SK-N-MC (cell line): ENCODE data around the gene GLMP.

Source experiments
- DNase-seq: peaks from one replicate; pipeline ENCODE4 v3.0.0-alpha.2; 2011; ENCODE audit warnings: low read depth, low spot score
- H3K27ac ChIP-seq: fragments of 200-600 bp; sonication (generic); 2 replicates; pipeline ENCODE4 v1.5.1; 2016; ENCODE audit warnings: mixed run types
- H3K36me3 ChIP-seq: fragments of 200-600 bp; sonication (generic); 2 replicates; pipeline ENCODE4 v1.6.1; 2017; ENCODE audit warnings: antibody characterized with exemption, low read length, mixed read lengths; ENCODE audit not compliant: insufficient read depth
- H3K4me3 ChIP-seq: fragments of 200-600 bp; sonication (generic); 2 replicates; pipeline ENCODE4 v1.5.1; 2016
- H3K9ac ChIP-seq: fragments of 200-600 bp; sonication (generic); 2 replicates; pipeline ENCODE4 v1.8.0; 2017; ENCODE audit warnings: mixed run types, mixed read lengths; ENCODE audit not compliant: insufficient read length
- H3K9me3 ChIP-seq: fragments of 200-600 bp; sonication (generic); 2 replicates; pipeline ENCODE4 v1.6.1; 2017; ENCODE audit warnings: low read depth, mild to moderate bottlenecking, antibody characterized with exemption, low read length, moderate library complexity, mixed read lengths
- EZH2 ChIP-seq: fragments of 200-600 bp; sonication (generic); IDR thresholded peaks from one replicate; pipeline ENCODE4 v1.6.1; 2017; ENCODE audit warnings: antibody characterized with exemption
- FOXP2 ChIP-seq: optimal IDR thresholded peaks from 2 replicates; pipeline ENCODE3; 2011; ENCODE audit warnings: mild to moderate bottlenecking, moderate library complexity; ENCODE audit not compliant: insufficient read depth; ENCODE audit errors: extremely low read length, control extremely low read depth
- POLR2AphosphoS5 ChIP-seq: IDR thresholded peaks from 2 replicates; pipeline ENCODE4 v1.6.1; 2012; ENCODE audit warnings: mild to moderate bottlenecking, low read depth, low read length, borderline replicate concordance

Gene GLMP

DNA sequence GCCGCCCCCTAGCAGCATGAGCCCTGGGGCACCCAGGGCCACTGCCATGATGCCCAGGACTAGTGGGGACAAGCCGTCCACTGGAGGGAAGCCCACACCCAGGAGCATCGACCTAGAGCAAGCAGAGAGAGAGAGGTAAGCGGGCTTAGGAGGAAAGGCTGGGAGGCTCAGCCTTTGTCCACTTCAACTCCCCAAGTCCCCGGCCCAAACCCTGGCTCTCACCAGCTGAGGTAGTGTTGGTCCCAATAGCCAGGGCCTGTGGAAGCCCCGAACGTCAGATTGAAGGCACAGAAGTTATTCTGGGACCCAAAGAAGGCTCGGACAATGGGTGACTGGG, 2.4 kb downstream of the GLMP start:
- no peak overlapping the region for H3K9ac ChIP-seq
- no peak for TF ChIP-seq POLR2AphosphoS5
- no peak for TF ChIP-seq EZH2
- TF ChIP-seq FOXP2, result no peak

DNA sequence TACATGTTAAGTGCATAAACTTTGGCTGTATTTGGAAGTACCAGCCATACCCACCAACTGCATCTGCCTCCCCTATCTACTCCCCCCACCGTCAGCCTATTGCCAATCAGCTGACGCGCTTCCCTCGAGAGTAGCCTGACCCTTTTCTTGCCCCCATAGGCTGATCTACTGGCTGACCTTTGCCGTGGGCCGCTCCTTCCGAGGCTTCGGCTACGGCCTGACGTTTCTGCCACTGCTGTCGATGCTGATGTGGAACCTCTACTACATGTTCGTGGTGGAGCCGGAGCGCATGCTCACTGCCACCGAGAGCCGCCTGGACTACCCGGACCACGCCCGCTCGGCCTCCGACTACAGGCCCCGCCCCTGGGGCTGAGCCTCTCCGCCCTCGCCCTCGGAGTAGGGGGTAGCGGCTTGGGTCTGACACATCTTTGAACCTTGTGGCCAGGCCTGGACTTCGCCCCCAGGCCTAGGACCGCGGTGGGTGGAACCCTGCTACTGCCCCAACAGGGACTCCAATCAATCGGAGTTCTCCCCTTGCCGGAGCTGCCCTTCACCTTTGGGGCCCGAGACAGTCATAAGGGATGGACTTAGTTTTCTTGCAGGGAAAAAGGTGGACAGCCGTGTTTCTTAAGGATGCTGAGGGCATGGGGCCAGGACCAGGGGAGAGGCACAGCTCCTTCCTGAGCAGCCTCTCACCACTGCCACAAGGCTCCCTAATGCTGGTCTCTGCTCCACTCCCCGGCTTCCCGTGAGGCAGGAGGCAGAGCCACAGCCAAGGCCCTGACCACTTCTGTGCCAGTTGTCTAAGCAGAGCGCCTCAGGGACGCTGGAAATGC, 4.0 kb downstream of the GLMP start:
- Histone ChIP-seq H3K4me3 (no peak overlapping the region), H3K9me3 (no peaks in the 10 kb centered on the region), H3K9ac (no peak overlapping the region), H3K36me3 (no peaks in the 10 kb centered on the region; the same call in 1 of the 2 replicates), H3K27ac (no peak overlapping the region)
- DNase-seq, result no peak
- no peak for TF ChIP-seq POLR2AphosphoS5
- TF ChIP-seq FOXP2, result no peak
- no peak for TF ChIP-seq EZH2

More for the DNA sequence above, 2.4 kb downstream of the GLMP start:
- DNase-seq, result no peak
- Histone ChIP-seq H3K9me3 (no peaks in the 10 kb centered on the region), H3K36me3 (no peaks in the 10 kb centered on the region; the same call in 1 of the 2 replicates), H3K27ac (no peak overlapping the region), H3K4me3 (no peak overlapping the region)

DNA sequence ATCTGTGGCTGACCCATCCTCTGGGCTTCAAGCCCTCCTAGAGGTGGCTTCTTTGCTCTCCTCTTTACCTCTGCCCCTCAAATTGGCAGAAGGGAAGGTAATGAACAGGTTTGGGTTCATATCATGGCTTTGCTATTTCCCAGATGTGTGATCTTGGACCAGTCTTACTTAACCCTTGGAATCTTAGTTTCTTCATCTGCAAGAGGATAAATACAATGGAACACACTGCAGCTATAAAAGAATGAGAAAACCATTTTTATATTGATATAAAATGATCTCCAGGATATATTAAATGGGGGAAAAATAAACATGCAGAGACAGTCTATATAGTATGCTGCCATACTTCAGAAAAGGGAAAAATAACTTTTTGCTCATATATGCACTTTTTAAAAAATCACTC, 5.6 kb downstream of the GLMP start:
- TF ChIP-seq POLR2AphosphoS5, result no peak
- TF ChIP-seq EZH2, result no peak
- no peak for TF ChIP-seq FOXP2
- no peaks in the 10 kb centered on the region for H3K9me3 ChIP-seq
- H3K4me3 ChIP-seq, result no peak overlapping the region
- DNase-seq, result no peak
- H3K27ac ChIP-seq, result peak overlapping the region; percentile 50
- no peak overlapping the region for H3K9ac ChIP-seq
- no peaks in the 10 kb centered on the region; the same call in 1 of the 2 replicates for H3K36me3 ChIP-seq

DNA sequence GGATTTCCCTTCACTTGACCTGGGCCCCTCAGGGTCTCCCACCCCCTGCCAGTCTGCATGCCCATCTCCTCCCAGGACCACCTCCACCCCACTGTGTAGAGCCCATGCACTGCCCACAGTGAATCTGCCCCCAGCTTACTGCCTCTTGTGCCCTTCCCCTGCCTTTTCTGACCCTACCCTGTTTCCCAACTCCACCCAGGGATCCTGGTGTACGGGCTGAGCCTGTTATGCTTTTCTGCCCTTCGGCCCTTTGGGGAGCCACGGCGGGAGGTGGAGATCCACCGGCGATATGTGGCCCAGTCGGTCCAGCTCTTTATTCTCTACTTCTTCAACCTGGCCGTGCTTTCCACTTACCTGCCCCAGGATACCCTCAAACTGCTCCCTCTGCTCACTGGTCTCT, 9.4 kb downstream of the GLMP start:
- Histone ChIP-seq H3K9ac (no peak overlapping the region), H3K27ac (no peak overlapping the region), H3K4me3 (no peak overlapping the region), H3K9me3 (no peaks in the 10 kb centered on the region), H3K36me3 (no peaks in the 10 kb centered on the region)
- no peak for DNase-seq
- no peak for TF ChIP-seq EZH2
- TF ChIP-seq FOXP2, result no peak
- TF ChIP-seq POLR2AphosphoS5, result no peak

DNA sequence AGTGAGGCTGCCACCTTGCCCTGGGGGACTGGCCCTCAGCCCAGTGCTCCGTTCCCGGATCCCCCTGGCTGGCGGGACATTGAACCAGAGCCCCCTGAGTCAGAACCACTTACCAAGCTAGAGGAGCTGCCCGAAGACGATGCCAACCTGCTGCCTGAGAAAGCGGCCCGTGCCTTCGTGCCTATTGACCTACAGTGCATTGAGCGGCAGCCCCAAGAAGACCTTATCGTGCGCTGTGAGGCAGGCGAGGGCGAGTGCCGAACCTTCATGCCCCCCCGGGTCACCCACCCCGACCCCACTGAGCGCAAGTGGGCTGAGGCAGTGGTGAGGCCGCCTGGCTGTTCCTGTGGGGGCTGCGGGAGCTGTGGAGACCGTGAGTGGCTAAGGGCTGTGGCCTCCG, 10.0 kb downstream of the GLMP start:
- H3K27ac ChIP-seq, result no peak overlapping the region
- H3K9ac ChIP-seq, result no peak overlapping the region
- DNase-seq, result no peak
- peaks cover 5% of the 10 kb centered on the region for H3K36me3 ChIP-seq
- no peaks in the 10 kb centered on the region for H3K9me3 ChIP-seq
- no peak overlapping the region for H3K4me3 ChIP-seq
- no peak for TF ChIP-seq EZH2
- no peak for TF ChIP-seq FOXP2
- no peak for TF ChIP-seq POLR2AphosphoS5

DNA sequence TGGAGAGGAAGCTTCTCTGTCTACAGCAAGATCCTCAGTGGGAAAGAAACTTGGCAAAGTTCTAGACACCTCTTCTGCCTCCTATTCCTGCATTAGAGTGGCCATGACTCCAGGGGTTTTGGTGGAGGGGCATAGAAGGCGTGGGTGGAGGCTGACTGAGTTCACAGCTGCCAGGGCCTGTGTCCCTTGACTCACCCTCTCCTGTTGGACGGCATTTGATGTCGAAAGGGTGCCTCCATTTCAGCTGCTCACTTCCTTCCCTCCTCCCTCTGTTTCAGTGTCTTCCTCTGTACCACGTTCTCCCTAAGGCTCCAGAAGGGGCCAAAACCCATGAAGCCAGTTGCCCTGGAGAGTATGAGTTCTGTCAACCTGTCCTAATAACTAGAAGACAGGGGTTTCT, 10.7 kb downstream of the GLMP start:
- Histone ChIP-seq H3K4me3 (no peak overlapping the region), H3K27ac (no peak overlapping the region), H3K36me3 (peaks cover 12% of the 10 kb centered on the region), H3K9me3 (no peaks in the 10 kb centered on the region), H3K9ac (no peak overlapping the region)
- DNase-seq, result no peak
- TF ChIP-seq POLR2AphosphoS5 (no peak), FOXP2 (no peak), EZH2 (no peak)

DNA sequence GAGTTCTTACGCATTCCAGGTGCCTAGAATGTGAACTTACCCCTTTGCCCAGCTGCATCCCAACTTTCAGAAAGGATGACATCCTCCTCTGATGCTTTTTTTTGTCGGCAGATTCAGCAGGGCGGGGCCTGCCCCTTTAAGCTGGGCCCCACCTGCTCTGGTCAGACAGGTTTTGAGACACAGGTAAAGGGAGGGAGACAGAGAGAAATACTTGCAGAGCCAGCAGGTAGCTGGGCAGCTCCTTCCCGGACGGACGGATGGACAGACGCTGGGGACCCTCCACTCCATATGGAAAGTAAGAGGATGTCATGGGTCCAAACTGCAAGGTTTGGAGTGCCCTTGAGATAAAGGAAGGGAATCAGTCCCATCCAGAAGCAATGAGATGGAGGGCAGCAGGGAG, 11.4 kb downstream of the GLMP start, which contains the start of gene TMEM79:
Gene TMEM79, plus strand, starts transcription at position 214 of the 400 bp plus-strand sequence. CDS start 902 bp downstream, outside the sequence.
- H3K27ac ChIP-seq, result peak within 1 kb of the TSS; percentile 9; the same call in 1 of the 2 replicates
- H3K9me3 ChIP-seq, result no peaks in the 10 kb centered on the region
- H3K4me3 ChIP-seq, result peak within 1 kb of the TSS; percentile 87
- H3K36me3 ChIP-seq, result peaks cover 18% of the 10 kb centered on the region
- TF ChIP-seq EZH2 (no peak), POLR2AphosphoS5 (no peak), FOXP2 (no peak)
- peak within 1 kb of the TSS; percentile 98 for H3K9ac ChIP-seq
- DNase-seq, result no peak

DNA sequence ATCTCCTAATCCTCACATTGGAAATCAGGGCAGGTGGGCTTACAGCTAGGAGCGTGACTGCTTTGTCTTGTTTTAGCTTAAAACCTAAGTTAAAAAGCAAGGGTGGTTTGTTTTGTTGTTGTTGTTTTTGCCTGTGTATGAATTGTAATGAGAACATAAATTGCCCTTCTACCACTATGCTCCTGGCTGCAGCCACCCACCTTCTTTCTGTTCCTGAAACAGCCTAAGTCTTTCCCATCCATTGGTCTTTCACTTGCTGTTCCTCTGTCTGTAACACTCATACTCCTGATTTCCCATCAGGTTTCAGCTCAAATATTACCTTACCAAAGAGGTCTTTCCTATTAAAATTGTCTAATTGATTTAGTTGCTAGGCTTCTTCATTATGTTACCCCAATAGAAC, 12.0 kb downstream of the GLMP start:
- peak overlapping the region; percentile 87 for H3K4me3 ChIP-seq
- peaks cover 24% of the 10 kb centered on the region for H3K36me3 ChIP-seq
- no peaks in the 10 kb centered on the region for H3K9me3 ChIP-seq
- no peak for DNase-seq
- H3K27ac ChIP-seq, result no peak overlapping the region
- H3K9ac ChIP-seq, result peak overlapping the region; percentile 98
- TF ChIP-seq POLR2AphosphoS5 (no peak), EZH2 (no peak), FOXP2 (no peak)
